Myocyte (in vitro differentiated cells): ENCODE data around the gene DRD3. TPM values are rescaled to one million over a fixed set of nuclear protein-coding genes. Genes with fewer than 3 reads are reported as not detected.

Experiments
- DNase-seq: peaks from one replicate; pipeline ENCODE4 v3.0.0-alpha.2; 2012; ENCODE audit warnings: low read depth
- total RNA-seq: library from RNA; depleted of rRNA; stranded (reverse); fragments of >200 nt; gene quantifications from 2 replicates; pipeline ENCODE4 v1.2.3, GENCODE V29; 2014

DRD3 gene
- total RNA-seq, 1 donor from 2014 or later, result not detected

DNA sequence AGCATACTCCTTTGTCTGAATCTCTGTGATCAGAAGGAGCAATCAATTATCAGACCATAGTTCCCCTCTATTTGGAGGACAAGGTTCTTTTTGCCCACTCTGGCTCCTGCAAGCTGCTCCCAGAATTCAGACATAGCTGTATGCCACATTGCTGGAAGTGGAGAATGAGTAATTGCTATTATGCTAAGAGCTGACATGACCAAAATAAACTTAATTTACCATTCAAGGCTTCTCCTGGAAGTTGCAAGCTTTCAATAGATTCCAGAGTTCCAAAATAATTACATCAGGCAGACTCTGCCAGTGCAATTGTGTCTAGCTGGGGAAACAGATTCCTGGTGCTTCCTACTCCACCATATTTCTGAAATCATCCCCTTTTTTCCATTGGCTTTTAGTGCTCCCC, 7.6 kb upstream of the DRD3 start:
- no peak for DNase-seq

DNA sequence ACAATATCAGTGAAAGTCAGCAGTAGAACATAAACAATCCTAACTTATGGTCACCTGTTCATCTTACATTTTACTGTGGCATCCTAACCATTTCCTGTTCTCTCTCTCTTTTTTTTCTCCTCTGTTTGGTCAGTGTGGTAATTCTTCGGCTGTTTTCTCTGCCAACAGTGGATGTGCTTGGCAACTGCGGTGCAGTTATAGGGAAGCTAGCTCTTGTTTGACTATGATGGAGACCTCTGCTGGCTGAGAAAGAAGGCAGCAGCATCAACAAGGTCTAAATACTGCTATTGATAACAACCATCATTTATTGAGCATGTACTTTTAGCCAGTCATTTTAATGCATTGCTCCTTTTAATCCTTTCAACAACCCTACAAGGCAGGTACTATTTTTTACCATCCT, 723 bp upstream of the DRD3 start:
- DNase-seq, result peak; percentile 22

DNA sequence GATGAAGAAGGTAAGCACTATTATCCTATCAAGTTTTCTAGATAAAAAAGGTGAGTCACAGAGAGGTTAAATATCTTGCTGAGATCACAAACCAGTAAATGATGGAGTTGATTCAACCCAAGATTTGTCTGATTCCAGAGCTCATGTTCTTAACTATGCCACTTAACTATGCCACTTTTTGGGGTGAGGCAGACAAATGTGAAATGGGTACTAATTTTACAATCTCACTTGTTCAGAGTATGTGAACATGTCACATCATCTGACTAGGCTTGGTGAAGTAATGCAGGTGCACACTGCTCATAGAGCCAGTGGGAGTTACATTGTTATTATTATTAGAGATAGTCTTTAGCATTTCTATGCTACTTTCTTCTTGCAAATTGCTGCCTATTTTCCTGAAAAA, 2.0 kb downstream of the DRD3 start:
- no peak for DNase-seq

DNA sequence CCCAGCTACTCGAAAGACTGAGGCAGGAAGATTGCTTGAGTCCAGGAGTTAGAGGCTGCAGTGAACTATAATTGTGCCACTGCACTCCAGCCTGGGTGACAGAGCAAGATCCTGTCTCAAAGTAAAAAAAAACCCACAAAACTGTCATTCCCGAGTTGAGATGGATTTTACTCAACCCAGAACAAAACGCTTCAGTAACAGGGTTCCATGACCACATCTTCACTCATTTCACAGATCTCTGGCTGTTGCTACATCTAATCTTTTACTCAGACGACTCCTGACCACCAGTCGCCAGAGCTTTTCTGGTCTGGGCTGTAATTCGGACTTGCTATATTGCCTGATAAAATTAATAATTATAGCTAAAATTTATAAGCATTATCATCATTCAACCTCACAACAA, 2.4 kb downstream of the DRD3 start:
- DNase-seq, result no peak

DNA sequence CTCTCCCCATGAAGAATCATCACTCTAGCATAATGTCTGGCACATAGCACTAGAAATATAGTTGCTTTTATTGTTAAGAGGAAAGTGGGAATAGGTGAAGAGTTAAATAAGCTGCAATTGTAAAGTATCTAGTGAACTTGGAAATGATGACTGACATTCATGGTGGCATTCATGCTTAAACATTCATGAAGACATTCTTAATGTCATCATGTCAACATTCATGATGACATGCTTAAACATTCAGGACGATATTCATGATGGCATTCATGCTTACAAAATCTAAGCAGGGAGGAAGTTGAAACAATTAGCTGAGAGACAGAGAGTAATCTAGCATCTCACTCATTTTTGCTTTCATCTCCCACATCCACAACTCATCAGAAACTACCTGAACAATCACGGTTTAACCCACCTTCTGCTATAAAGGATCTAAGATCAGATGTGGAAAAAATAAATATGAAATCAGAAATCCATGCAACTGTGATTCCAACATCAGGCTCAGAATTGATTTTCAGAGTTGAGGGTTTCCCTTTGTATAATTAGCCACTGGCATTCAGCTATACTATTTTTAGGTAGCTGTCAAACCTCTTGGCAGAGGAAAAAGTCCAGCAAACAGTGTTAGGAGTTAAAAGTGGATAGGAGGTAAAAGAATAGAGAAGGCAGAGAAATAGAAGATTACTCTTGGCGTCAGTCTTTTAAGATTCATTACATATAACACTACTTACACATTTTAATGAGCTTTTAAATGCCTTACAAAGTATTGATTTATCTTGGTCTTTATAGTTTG, 3.5 kb downstream of the DRD3 start:
- no peak for DNase-seq

DNA sequence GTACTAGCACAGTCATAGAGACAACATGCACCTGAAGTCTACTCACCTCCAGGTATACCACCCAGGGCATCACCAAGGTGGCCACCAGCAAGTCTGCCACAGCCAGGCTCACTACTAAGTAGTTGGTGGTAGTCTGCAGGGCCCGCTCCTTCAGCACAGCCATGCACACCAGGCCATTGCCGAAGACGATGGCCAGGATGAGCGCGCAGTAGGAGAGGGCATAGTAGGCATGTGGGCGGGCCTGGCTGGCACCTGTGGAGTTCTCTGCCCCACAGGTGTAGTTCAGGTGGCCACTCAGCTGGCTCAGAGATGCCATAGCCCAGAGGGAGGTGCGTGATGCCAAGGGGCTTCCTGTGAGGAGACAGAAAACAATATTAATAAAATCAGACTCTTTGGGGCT, 7.2 kb downstream of the DRD3 start:
- no peak for DNase-seq

DNA sequence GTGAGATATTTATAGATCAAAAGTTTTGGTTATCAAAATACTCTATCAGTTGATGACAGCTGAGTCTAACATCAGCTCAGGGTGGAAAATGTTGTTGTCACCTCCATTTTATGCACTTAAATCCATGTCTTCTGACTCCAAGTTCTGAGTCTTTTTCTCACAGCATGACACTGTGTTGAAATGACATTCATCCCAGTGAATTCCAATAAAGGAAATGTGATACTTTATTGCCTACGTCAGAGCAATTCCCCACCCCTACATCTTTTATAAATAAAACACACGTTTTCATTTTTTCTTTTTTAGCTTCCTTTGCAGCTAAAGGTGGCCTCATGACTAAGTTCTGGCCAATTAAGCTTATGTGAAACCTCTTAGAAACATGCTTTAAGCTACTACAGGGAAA, 10.7 kb downstream of the DRD3 start:
- DNase-seq, result no peak

DNA sequence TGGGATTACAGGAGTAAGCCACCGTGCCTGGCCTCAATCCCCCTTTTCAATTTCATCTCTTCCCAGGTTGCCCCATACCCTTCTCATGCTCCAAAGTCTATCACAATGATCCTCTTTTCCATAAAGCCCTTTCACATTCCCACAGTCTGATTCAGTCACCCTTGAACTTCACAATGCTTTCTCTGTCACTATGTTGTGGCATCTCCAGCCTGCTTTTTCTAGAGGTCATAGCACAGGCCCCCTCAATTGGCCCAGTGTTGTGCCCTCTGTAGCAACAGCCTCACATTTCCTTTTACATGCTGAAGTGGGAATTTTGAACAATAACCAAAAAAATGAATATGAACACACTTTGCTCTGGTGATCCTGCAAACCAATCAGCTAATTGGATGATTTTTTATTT, 21.5 kb downstream of the DRD3 start:
- DNase-seq, result no peak

DNA sequence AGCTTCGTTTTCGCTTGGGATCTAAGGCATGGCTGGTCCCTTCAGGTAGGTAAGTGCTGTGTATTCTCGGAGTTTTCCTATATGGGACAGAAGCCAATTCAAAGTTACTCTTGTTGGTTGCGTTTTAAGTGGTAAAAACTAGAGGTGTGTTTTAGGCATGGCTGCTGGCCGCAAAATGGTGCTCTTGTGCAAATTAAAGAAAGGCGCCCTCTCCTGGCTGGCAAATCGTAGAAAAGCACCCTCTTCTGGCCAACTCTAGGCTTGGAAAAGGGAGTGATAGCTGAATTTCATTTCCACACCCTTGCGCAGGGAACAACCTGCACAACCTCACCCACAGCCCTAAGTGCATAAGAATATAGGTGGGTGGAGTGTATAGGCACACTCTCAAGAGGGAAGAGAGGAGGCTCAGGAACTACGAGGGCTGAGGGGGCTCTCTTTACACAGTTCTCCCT, 23.5 kb downstream of the DRD3 start:
- DNase-seq, result no peak

DNA sequence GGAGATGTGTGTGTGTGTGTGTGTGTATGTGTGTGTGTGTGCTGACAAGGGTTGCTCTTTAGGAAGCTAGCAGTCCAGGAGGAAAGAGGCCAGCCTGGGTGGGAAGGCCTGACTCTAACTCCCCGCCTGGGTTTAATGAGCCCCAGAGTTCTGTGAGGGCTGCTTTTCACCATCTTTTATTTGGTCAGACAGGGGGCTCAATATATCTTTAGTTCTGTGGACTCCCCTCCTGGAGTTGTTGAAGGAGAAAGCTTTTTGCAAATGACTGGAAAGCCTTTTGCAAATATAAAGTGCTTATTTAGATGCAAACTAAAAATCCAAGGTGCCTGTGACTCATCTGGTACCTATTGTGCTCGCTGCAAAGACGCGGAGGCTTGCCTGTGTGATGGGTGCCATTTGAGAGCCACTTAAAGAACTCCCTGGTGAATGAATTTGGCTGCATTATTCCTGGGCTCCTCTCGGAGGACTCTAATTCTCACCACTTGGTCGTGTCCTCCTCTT, 24.5 kb downstream of the DRD3 start:
- no peak for DNase-seq

DNA sequence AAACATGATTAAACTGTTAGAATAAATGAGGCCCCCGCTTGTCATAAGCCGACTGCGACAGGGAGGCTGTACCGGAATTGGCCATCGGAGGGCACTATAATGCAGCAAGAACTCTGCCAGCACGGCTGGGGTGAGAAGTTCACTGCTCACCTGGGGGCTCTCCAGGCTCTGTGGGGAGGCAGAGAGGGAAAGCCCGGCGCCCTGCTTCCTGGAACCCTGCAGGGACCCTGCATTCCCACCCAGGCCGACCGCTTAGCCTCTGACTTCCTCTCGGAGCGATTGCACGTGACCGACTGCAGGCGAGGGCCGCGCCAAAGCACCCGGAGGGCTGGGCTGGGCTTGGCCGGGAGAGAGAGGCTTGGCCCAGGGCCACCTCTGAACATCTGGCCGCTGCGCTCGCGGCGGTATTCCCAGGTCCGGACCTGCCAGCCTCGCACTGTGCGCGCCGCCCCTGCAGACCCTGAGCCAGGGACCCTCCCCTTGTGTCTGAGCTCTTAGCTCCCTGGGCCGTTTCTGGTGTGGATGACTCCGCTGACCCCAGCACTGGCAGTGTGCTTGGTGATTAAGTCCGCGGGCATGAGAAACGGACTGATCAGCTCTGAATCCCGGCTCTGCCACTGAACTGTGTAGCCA, 26.2 kb downstream of the DRD3 start:
- DNase-seq, result peak; percentile 62

DNA sequence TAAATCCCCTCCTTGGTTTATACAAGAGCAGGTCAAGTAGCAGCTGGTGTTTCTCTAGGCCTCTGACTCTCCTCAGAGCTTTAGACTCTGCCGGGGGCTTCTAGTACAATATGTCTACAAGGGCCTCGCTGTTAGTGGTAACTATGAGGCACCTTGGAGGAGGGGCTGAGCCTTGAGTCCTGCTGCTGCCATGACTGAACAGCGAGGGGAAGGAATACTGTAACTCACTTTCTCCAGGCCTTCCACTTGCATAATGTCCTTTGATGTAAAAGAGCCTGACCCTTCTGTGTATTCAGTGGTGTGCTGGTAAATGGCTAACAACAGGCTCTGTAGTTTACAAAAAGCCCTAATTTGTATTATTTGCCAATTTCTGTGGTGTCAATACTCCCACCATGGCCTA, 27.8 kb downstream of the DRD3 start:
- DNase-seq, result no peak

DNA sequence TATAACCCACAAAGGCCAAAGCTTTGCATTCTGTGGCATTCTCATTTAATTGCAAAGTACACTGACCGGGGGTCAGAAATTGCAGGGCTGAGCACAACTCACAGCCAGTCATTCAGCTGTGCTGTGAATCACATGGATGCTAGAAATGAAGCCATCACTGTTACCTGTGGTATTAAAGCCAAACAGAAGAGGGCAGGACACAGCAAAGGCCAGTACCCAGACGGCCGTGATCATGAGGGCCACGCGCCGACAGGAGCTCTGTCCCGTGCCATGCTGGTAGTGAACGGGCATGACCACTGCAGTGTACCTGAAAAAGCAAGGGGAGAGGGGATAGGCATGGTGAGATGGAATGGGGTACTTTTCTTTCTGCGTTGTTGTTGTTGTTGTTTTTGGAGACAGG, 31.6 kb downstream of the DRD3 start:
- DNase-seq, result no peak

DNA sequence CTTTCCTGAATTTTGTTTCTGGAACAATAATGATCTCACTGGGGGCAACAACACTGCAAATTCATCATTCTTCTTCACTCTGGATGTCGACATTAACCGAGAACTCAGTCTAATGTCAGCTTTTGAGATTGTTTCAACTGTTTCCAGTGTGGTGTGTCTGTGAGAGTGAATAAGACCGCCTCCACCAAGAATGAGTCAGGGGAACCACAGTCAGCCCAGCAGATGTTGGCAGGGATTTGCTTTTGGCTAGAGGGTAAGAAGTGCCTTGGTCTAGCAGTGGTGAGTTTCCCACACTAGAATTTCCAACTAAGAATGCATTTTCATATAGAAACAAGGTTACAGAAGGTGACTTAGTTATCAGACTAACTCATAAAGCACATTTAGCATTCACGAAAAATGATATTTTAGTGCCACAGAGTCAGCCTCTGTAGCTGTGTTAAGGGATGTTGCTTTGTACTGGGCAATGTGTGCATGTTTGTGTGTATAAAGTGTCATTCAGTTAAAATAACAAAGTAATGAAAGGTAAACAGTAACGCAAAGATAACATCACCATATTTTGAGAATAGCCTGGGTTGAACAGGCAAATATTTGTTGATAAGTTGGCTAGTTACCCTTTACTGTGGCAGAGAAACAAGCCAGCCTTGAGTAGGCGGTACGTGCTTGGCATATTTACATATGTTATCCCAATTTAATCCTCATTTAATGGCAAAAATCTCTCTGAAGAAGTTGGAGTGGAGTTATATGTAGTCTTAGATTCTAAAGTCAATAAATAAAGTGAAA, 33.8 kb downstream of the DRD3 start:
- DNase-seq, result peak; percentile 86

DNA sequence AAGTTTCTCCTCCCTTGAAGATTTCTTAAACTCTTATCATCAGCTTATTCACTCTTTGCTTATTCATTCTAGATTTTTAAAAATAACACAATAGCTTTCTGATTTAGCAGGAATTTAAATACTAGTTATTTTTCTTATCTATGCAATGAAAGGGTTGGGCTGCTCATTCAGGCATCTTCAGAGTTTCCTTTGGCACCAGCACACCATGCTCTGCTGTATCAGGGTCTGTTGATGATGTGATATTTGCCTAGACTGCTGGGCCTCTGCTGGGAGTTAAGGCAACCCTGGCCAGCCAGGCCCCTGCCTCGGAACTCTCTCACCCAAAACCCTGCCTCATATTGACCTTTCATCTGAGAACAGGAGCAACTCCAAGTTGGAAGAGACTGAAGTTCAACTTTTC, 35.0 kb downstream of the DRD3 start:
- DNase-seq, result no peak

DNA sequence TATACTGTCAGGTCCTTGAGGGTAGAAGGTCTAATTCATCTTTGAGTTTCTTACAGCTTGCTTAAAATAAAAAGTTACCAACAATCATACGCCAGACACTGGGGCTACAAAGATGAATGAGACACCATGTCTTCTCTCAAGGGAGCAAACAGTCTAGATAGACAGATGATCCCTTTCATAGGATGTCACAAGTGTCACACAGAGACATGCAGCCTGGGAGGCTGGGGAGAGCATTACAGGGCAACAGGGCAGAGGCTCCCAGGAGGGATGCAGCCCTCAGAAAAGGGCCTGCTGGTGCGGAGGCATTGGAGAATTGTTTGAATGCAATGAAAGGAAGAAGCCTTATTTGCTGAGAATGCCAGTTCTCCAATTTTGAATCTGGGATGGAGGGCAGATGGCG, 39.0 kb downstream of the DRD3 start:
- no peak for DNase-seq

DNA sequence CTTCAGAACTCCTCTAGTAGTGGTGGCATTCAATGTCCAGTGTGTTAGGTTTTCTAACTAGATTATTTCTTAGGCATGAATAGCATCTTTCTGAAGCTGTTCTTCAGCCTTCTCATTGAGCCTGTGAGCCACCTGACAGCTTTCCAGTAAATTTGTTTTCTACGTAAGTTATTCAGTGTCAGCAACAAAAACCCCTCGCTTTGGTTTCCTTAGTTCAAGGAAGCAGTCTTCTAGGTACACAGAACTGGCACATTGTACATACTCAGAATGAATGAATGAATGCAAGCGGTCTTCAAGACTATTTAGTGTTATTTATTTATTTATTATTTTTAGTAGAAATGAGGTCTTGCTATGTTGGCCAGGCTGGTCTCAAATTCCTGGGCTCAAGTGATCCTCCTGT, 44.9 kb downstream of the DRD3 start:
- no peak for DNase-seq

DNA sequence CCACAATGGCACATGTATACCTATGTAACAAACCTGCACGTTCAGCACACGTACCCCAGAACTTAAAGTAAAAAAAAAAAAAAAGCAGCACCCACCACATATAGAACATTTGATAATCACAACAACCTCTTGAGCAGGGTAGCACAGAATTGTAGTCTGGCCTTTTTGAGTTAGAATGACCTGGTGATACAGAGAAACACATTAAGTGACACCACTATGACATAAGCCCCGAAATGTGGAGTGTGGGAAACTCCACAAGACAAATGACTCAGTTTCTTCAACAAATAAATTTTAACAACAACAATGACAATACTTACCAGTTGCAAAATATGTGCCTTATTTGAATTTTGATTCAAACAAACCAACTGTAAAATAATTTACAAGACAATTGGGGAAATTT, 46.4 kb downstream of the DRD3 start:
- DNase-seq, result no peak

DNA sequence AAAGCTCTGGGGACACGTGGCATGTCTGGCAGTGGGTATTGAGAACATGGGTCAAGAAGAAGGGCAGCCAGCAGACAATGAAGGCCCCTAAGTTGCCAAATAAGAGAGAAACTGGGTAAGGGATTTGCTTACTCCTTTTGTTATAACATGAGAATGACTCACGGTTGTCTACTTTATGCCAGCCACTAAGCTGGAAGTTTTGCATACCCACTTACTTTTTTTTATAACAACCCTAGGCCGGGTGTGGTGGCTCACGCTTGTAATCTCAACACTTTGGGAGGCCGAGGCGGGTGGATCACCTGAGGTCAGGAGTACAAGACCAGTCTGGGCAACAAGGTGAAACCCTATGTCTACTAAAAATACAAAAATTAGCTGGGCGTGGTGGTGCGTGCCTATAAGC, 50.0 kb downstream of the DRD3 start:
- no peak for DNase-seq

DNA sequence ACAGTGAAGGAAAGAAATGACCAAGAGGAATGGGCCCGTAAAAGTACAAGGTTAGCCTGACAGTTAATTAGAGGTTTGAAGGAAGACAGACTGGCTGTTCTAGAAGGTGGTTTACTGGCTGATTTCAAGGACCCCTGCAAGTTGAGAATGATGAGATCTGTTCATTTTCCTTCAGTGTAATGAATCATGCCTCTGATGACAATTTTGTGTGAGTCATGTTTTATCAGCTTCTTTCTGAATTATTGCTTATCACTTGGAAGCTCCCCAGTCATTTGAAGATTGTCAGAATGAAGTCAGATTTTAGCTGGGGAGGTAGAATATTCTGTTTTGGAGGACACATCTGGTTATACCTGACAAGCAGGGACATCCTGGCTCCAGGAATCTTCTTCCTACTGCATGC, 50.6 kb downstream of the DRD3 start:
- no peak for DNase-seq

DNA sequence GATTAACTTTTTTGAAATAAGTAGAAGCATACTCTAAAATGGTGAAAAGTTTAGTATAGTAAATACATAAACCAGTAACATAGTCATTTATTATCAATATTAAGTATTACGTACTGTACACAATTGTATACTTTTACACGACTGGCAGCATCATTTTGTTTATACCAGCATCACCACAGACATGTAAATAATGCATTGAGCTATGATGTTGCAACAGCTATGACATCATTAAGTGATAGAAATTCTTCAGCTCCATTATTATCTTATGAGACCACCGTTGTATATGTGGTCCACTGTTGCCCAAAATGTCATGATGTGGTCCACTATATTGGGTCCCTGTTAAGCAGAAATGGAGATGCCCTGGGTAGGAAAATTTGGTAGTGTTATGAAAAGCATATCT, 51.3 kb downstream of the DRD3 start:
- no peak for DNase-seq

DNA sequence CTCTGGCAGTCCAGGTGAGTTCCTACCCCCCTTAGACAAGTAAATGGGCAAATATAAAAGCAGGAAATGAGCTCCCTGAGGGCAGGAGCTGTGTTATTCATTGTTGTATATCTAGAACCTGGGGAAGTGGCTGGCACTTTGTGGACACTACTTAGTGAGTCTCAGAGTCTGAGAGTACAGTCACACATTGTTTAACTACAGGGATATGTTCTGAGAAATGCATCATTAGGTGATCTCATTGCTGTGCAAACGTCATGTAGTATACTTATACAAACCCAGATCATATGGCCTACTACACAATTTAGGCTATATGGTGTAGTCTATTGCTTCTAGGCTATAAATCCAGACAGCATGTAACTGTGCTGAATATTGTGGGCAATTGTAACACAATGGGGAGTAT, 52.4 kb downstream of the DRD3 start:
- no peak for DNase-seq
